Measurements from ENCODE around the gene CHD2. TPM values are rescaled to one million over a fixed set of nuclear protein-coding genes. Genes with fewer than 3 reads are reported as not detected.

Gene CHD2
- total and polyA plus RNA-seq, 10 of the 15 experiments (the other 5 are each of a cell fraction or from before 2014, with no cell fraction given), result 38.1 to 94.7 (median 63.3) TPM

- DNase-seq (ENCODE audit: low read depth, low spot score) (no peak), ATAC-seq (peak; percentile 61), FAIRE-seq (no peak)
- in situ Hi-C loops (cut with MboI), result no loop called here
- CTCF ChIA-PET, result interaction anchor here (0.6 to 3.3 kb wide), 16 partner anchors 9 to 110 kb away, joined by 3 to 36 read pairs (median 6); no protein-coding TSS in a partner anchor
- BruUV-seq (replicated peaks), result no TSS peak
- peak overlapping the region; percentile 98 for H3K27ac ChIP-seq (ENCODE audit: control insufficient read depth, insufficient read depth)
- SMC1A ChIA-PET (ENCODE audit: uncharacterized antibody, unreplicated experiment), result interaction anchor here (0.5 to 11.2 kb wide), 12 partner anchors 10 to 109 kb away, joined by 3 to 252 read pairs (median 22); no protein-coding TSS in a partner anchor
- peaks cover 3 to 10% of the 10 kb centered on the region in 2 experiments for H3K36me3 ChIP-seq (ENCODE audit: control insufficient read depth in 2 of 2, insufficient read depth in 2 of 2, low read length in 1 of 2)
- POLR2A ChIA-PET, result interaction anchor here (0.6 to 11.0 kb wide), 10 partner anchors 13 to 1916 kb away, joined by 3 to 207 read pairs (median 6); no protein-coding TSS in a partner anchor
- no peak overlapping the region for H2AFZ ChIP-seq (ENCODE audit: control insufficient read depth, low read depth, low read length)
- H3K9ac ChIP-seq (ENCODE audit: control insufficient read depth, insufficient read depth, low read length), result peak overlapping the region; percentile 71; the same call in 1 of the 2 replicates
- H3K79me2 ChIP-seq (ENCODE audit: control insufficient read depth, insufficient read depth, low read length), result peaks cover 100% of the 10 kb centered on the region
- intact Hi-C loops (cut with micrococcal nuclease; ENCODE audit: unreplicated experiment), result no loop called here
- no peaks in the 10 kb centered on the region for H3K27me3 ChIP-seq (replicated peaks in 1 of 2; ENCODE audit: control insufficient read depth in 2 of 2, insufficient read depth in 2 of 2, low read length in 1 of 2)
- H3K4me2 ChIP-seq (ENCODE audit: control insufficient read depth, insufficient read depth), result peak overlapping the region; percentile 53
- WGBS (ENCODE audit: insufficient coverage, insufficient replicate concordance, low lambda C conversion rate, missing lambda C conversion rate), result 0% methylated on average over 1 of the region's 1 CpG
- RAD21 ChIA-PET (ENCODE audit: unreplicated experiment), result interaction anchor here (0.7 to 6.4 kb wide), 12 partner anchors 9 to 109 kb away, joined by 3 to 80 read pairs (median 11); no protein-coding TSS in a partner anchor
- no peaks in the 10 kb centered on the region for H4K20me1 ChIP-seq (ENCODE audit: control insufficient read depth, insufficient read depth)
- peaks cover 18% of the 10 kb centered on the region for H3K4me1 ChIP-seq (ENCODE audit: control insufficient read depth, insufficient read depth, low read length)
- H3K9me3 ChIP-seq (replicated peaks; ENCODE audit: control insufficient read depth, insufficient read depth, low read length), result no peaks in the 10 kb centered on the region
- H3K4me3 ChIP-seq, result peak overlapping the region; percentile 40
- TF ChIP-seq BCL3 (IDR thresholded peaks at IDR 0.05; ENCODE audit: borderline replicate concordance, insufficient read depth, low read depth, low read length, poor library complexity, severe bottlenecking) (peak; percentile 27), RUNX3 (IDR thresholded peaks at IDR 0.05; ENCODE audit: low read length) (peak; percentile 78), ZNF384 (IDR thresholded peaks at IDR 0.05; ENCODE audit: borderline replicate concordance, low read depth, low read length) (peak; percentile 74; the same call in 1 of the 2 replicates), POLR2A (IDR thresholded peaks at IDR 0.05; ENCODE audit: low read depth, low read length) (no peak), NFIC (IDR thresholded peaks at IDR 0.05; ENCODE audit: low read depth, low read length) (peak; percentile 18), STAT3 (IDR thresholded peaks at IDR 0.05; ENCODE audit: low read depth, low read length) (no peak), PAX5 (IDR thresholded peaks at IDR 0.05; ENCODE audit: borderline replicate concordance, low read depth, low read length) (peak; percentile 79; the same call in 1 of the 2 replicates), MLLT1 (IDR thresholded peaks at IDR 0.05) (peak; percentile 36; the same call in 1 of the 2 replicates), PAX8 (IDR thresholded peaks at IDR 0.05) (0 out of 2 replicates have a peak, but pooled peaks have one; percentile 52), HDAC6 (IDR thresholded peaks at IDR 0.05; ENCODE audit: unreplicated experiment) (no peak), NBN (IDR thresholded peaks at IDR 0.05) (0 out of 2 replicates have a peak, but pooled peaks have one; percentile 12), PKNOX1 (IDR thresholded peaks at IDR 0.05) (peak; percentile 79), PML (IDR thresholded peaks at IDR 0.05; ENCODE audit: low read length) (0 out of 2 replicates have a peak, but pooled peaks have one; percentile 43), NR2C1 (IDR thresholded peaks at IDR 0.05) (no peak), RELB (IDR thresholded peaks at IDR 0.05; ENCODE audit: low read depth) (peak; percentile 25), ATF7 (IDR thresholded peaks at IDR 0.05; ENCODE audit: low read depth) (peak; percentile 19; the same call in 1 of the 2 replicates), IRF4 (IDR thresholded peaks at IDR 0.05; ENCODE audit: low read depth, low read length) (no peak), LARP7 (IDR thresholded peaks at IDR 0.05) (no peak), MXI1 (IDR thresholded peaks at IDR 0.05; ENCODE audit: low read depth, low read length) (peak; percentile 49; the same call in 1 of the 2 replicates)
Measured at GRCh38 chr15:92906563-92907081, 6.5 kb downstream of the CHD2 start.

All from GM12878 (cell line).